HL-60/S4 treated with phorbol 12-myristate 13-acetate at 8.2 ng/mL for 4 days and 3 days (cell line): ENCODE data around the gene PRR5L.

Experiments used
- in situ Hi-C: fragments of 300-500 bp; cut with MboI; formaldehyde crosslinking; loops from 2 replicates; pipeline ENCODE4 v1.15.0; 2022; ENCODE audit warnings: low sequenced_read_pairs

The PRR5L gene

DNA sequence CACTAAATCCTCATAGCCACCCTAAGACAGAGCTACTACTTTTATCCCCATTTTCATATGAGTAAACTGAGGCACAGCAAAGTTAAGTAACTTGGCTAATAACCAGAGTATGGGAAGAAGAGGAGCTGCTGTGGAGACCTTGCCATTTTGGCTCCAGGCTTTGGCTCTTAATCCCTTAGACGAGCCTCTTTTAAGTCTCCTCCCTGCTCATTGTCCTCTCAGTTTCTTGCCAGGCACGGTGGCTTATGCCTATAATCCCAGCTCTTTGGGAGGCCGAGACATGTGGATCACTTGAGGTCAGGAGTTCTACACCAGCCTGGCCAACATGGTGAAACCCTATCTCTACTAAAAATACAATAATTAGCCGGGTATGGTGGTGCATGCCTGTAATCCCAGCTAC lies 78.6 kb downstream of the PRR5L start:
- in situ Hi-C loops: no loop called here

DNA sequence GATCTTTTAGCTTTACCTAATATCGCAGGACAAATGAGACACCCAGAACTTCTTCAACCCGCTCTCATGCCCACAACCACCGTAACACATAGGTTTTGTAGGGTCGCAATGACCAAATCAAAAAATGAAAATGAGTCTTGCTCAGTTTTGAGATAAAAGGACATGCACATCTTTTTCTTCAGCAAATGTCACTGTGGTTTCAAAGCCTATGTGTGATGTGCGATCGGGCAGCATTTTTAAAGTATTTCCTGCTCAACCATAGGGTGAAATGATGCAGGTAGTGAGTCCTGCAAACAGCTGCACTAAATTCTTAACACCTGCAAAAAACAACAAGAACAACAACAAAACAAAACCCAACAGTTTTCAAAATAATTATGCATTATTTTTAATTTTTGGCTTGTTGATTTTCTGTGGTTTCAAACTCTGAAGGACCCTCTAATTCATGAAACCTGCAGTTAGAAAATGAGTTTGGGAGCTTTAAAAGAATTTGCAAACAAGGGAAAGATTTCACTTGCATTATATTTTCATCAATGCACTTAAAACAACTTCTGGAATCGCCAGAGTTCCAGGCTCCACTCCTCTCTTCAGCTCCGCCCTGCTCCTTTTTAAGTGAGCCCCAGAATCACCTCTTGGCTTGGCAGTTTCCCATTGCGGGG lies 79.4 kb downstream of the PRR5L start:
- in situ Hi-C loops: no loop called here

DNA sequence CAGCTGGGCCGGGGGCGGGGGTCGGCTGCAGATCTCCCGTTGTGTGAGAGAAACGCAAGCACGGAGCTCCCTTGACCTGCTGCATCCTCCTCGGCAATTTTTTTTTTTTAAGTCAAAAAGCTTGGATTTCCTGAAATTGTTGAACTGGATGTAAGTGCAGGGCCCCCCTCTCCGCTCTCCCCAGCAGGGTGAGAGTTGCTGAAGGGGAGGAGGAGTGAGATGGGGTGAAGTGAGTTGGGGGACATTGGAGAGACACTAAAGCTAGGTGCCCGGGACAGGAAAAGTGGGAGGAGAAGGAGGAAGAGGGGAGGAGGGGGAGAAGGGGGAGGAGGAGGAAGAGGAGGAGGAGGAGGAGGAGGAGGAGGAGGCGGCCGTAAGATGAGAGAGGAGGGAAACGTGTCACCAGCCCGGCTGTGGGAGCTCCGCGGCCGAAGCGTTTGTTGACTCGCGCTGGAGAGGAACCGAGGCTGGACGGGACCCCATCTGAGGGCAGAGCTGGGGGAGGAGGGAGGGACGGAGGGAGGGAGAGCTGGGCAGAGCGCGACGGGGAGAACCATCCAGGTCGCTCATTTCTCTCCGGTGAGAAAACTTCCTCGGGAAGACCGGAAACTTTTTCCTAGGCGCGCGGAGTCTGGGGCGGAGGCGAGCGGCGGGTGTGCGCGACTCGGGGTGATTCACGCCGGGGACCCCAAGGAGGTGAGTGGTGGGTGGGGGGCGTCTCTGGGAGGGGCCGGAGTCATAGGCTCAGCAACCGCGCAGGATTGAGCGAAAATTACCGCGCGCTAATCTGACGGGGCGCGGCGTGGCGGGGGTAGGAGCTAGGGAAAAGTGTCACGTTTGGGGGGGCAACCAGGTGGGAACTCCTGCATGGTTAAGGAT lies 80.2 kb downstream of the PRR5L start:
- in situ Hi-C loops: no loop called here

DNA sequence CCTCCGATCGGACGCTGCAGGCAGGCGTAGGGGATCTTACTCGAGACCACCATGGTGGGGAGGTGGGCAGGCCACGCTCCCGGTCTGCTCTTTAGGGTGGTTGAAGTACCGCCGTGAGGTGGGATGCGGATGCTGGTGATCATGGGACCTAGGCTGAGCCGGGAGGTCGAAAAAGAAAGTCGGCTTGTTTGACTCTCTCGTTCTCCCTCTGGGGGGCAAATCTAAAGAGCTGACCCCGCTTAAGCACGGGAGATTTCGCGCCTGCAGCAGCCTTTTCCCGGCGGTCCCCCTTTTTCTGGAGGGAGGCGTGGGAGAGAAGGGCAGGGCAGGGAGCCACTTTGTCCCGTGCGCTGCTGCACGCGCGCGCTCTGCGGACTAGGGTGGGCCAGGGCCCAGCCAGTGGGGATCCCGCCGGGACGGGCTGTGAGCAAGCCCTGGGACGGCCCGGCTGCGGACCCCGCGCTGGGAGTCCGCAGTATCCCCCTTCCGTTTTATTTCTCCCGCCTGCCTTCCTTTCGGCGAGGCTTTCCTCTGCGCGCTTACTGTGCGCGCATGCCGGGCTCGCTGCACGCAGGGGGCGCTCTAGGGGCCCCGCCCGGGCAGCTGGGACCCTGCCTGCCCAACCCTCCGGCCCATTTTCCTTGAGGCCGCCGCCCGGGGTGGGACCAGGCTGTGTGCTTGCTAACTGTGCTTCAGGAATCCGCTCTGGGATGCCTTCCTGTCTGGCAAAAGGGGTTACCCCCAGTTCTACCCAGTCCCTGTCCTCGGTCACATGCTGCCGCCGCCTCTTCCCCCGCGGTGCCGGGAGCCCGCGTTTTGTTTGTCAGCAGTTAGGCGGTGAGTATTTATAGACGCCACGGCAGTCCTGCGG lies 81.0 kb downstream of the PRR5L start:
- in situ Hi-C loops: no loop called here

DNA sequence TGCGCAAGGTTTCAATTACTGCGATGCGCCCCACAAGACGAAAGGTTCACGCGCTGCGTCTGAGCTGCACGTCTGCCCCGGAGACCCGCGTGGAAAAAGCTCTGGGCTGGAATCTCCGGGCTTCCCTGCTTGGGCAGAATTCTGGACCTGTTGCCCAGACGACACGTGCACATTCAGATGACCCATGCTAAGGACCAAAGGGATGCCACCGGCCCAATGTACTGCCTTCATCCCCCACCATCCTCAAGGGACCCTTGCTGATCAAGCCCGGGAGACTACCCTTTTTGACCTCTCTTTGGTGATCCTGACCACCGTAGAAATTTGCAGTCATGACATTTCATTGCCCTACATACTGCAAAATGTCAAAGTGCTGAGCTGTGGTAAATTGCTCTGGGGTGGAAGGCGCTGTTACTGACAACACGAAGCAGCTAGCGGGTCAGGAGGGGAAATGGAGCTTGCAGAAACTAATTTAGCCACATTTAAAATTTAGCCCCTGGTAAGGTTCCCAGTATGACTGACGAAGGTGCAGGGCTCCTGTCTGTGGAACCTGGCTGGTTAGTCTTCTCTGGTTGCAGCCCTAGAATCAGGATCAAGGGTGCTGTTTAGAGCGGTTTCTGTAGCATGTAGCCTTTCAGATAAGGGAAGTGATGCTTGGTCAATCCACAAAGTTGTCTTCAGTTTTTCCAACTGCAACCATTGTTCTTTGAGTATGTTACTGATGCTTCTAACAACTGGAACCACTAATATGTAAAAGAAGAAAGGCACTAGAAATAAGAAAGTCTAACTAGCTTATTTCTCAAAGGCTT lies 81.9 kb downstream of the PRR5L start:
- in situ Hi-C loops: no loop called here

DNA sequence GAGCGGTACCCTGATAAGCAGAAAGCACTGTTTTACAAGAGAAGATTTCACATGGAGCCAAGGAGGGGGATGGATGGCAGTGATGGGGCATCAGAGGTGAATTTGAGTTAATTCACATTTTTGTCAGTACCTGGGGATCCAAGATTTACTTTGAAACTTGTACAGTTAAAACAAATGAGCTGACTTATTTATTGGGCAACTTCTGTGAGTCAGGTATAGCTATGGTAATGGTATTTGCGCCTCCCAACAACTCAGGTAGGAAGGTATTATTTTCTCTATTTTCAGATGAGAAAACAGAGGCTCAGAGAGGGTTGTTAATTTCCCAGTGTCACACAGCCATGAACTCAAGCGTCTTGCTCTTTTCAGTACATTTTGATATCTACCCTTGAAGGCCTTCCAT lies 83.6 kb downstream of the PRR5L start:
- in situ Hi-C loops: no loop called here

DNA sequence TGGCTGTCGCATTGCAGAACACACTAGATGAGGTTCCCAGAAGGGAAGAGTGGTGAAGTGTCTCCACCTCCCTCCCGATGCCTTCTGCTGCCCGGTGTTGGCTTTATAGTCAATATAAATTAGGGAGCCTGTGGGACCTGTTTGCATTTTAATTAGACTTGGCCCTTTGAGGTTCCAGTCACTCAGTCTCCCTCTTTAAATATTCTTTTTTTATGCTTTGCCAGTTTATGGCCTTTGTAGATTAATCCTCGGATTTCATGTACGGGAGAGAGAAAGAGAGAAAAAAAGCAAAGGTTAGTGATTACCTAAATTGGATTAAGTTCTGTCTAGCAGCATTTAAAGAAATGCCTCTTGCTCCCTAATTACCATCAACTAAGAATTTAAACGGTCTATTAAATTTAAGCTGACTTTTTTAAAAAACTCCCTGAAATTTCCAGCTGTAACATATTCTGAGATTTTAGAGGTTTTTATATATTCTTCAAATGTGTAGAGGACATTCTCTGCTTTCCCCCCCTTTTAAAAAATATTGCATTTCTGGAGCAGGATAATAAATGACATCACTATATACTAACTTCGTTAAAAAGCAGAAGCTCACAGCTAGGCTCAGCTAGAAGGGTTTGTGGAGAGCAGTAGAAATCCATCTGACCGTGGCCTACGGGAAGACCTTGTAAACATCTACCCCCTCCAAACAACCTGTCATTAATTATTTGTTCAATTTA lies 84.4 kb downstream of the PRR5L start:
- in situ Hi-C loops: no loop called here

DNA sequence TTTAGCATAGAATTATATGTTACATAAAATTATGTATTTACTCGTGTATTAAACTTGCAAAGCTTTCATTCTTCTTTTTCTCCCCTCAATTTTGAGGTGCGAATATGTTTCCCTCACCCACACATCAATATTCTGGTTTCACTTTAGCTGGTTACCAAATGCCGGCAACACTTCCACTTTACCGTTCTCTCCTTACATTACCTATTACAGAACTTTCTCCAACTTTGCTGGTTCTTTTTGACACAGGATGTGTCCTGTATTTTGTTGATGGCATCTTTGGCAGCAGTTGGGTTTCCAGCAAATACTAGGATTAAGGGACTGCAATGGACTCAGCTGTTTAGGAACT lies 84.9 kb downstream of the PRR5L start:
- in situ Hi-C loops: no loop called here

DNA sequence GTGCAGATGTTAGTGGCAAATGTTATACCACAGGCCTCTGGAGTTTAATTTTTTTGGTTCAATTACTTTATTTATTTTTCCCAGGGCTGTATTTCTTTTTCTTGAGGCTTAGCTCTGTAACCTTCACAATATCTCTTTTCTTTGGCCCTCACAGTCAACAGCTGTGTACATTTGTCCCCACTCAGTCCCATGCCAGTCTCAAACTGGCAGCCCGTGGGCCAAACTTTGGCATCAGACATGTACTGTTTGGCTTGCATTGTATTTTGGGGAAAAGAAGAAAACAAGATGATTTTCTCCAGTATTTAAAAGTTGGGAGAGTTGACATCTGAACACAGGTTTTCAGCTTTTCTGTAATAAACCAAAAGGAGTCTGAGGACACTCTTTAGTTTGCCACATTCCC lies 87.1 kb downstream of the PRR5L start:
- in situ Hi-C loops: no loop called here

DNA sequence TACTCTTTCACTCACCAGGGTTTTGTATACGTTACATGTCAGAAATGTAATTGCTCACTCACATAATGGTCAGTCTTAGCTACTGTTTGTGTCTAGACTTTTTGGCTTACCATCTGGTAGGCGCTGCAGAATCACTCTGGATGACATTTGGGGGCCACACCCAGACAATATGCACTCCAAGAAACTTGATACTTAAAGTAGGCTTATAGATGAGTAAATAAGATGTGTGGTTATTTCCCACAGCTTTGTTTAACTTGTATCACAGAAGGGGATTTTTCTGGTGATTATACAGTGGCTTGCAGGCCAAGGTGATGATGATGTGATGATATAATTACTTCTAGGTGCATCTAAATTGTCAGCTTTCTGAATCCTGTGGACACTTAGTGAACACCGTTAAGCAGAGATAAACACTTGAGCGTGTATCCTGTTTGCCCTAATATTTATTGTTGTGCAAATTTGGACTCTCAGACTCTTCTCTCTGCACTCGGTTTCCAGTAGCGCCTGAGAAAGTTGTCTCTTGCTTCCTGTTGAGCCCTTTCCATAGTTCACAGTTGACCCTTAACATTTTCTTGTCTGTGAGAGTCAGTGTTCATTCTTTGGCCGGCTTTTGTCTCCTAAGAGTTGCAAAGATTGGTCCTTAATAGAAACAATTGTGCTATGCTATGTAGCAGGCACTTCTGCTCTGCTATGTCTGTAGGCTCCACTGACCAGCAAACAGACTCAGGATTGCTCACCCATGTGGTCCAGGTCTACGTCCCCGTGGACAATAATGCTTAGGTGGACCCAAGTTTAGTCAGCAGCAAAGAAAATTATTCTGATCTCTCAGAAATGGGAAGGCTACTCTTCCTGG lies 89.3 kb downstream of the PRR5L start:
- in situ Hi-C loops: no loop called here

DNA sequence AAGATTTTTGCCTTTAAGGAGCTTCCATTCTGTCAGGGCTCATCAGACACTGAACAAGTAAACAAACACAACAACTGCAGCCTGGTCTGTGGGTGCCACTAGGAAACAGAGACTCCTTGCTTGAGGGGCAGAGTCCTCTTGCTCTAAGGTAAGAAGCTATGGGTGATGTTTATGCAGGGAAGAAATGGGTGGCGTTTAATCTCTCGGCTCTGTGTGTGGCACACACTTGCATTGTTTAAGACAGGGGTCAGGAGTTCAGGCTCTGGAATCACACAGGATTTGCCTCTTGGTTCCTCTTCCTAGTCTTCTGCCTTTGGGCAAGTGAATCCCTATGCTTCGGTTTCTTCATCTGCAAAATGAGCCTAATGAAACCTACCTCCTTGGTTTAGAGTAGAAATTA lies 90.3 kb downstream of the PRR5L start:
- in situ Hi-C loops: no loop called here

DNA sequence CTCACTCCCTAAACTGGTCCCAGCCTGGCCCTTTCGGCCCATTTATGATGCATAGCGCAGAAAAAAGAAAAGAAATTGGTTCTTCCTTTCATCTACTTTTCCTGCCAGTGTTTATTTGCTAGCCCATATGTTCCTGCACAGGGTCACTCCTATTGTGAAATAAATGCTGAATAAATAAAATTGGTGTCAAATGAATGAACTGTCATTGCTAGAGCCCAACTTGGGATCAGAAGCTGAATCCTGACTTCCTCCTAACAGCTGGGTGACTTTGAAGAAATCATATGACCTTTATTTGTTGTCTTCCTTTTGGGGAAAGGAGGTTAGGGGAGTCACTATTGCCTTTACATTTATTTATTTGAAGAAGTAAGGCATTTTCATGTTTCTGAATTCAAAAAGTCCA lies 92.0 kb downstream of the PRR5L start:
- in situ Hi-C loops: no loop called here

DNA sequence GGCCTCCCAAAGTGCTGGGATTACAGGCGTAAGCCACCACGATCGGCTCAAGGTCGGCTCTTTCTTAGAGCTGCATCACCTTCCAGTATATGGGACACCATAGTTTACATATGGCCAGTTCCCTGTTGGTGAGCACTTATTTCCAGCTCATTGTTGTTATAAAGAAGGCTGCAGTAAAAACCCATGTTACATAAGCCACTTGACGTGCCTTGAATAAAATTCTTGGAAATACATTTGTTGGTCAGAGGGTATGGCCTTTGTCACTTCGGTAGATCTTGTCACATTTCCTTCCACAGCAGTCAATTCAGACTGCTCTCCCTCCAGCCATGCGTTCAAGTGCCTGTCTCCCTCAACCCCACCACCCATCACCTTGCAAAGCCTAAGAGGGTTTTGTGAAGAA lies 92.9 kb downstream of the PRR5L start:
- in situ Hi-C loops: no loop called here

DNA sequence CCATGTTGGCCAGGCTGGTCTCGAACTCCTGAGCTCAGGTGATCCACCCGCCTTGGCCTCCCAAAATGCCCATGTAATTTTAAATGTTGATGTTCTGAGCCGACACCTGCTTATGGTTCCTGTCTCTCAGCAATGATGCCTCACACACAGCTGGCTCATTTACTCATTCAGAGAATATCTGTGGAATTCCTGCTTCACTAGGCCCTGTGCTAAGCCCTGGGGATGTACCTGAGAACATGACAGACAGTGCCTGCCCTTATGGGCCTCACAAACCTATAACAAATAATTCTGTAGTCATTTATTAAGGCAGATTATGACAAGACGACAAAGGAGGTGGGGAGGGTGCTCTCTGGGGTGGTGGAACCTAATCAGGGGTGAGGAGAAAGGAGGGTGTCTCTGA lies 93.7 kb downstream of the PRR5L start:
- in situ Hi-C loops: no loop called here

DNA sequence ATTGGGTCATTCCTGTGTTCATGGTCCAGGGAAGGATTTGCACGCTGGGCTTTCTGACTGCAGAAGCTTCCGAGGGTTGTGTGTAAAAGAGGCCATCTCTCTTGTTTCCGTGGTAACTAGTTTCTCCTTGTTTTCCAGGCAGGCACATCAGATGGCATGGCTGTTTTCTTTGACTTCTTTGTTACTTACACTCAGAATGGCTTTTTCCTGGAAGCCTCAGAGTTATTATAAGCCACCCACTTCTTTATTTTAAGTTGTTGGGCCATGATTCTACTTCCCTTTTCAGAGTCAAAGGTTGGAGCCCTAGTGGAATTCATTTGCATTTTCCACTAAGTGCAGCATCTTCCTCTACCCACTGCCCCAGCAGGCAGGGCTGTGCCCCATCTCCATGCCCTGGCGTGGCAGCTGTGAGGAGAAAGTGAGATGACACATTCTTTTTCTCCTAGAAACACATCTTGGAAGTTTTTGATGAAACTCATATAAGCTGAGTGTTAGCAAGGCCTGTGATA lies 94.9 kb downstream of the PRR5L start:
- in situ Hi-C loops: no loop called here

DNA sequence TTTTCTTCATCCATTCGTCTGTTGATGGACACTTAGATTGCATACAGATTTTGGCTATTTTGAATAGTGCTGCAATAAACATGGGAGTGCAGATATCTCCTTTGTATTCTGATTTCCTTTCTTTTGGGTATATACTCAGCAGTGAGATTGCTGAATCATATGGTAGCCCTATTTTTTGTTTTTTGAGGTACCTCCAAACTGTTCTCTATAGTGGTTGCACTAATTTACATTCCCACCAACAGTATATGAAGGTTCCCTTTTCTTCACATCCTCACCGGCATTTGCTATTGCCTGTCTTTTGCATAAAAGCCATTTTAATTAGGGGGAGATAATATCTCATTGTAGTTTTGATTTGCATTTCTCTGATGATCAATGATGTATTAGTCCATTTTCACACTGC lies 96.1 kb downstream of the PRR5L start:
- in situ Hi-C loops: no loop called here

DNA sequence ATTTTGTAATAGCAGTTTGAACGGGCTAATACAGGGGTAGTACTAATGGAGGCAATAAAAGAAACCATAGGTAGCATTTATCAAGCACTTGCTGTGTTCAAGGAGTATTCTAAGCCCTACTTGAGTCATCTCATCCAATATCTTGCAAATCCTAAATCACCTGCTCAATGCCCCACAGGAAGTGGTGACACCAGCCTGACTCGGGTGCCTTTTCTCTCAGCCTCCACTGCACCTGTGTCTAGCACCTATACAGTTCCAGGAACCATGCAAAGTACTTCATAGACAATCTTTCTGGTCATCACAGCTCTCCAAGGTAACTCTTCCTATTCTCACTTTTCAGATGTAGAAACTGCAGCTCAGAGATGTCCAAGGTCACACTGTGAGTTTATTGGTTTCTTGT lies 98.0 kb downstream of the PRR5L start:
- in situ Hi-C loops: no loop called here

DNA sequence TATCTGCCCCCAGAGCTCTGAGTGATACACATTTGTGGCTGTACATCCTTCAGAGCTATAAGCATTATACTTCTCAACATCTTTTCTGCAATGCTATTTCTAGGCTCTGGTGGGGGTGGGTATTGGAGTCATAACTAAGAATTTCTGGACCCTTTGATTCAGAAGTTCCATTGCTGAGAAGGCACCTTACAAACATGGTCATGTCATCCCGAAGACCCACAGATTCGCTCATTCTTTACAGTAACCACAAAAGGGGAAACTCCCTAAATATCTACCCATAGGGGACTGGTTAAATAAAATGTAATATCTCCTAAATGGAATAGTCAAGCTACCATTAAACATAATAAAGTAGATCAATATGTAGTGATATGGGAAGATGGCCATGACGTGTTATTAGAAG lies 98.8 kb downstream of the PRR5L start:
- in situ Hi-C loops: no loop called here
